GM19397 (cell line): ENCODE measurements around the gene DENND1C.
"Not testable (repeated sequence)": the region's sequence is repeated elsewhere in the genome, so short reads cannot be mapped to it uniquely, and the experiment has no call there.

Experiments
- ATAC-seq: cut with Tn5 transposase; IDR thresholded peaks from one replicate; pipeline ENCODE4 v1.9.1; 2021; ENCODE audit warnings: mild to moderate bottlenecking, moderate library complexity; ENCODE audit not compliant: unreplicated experiment

The DENND1C gene

GRCh38 chr19:6508028-6508771, 26.6 kb upstream of the DENND1C start:
- ATAC-seq = not testable (repeated sequence)

DNA sequence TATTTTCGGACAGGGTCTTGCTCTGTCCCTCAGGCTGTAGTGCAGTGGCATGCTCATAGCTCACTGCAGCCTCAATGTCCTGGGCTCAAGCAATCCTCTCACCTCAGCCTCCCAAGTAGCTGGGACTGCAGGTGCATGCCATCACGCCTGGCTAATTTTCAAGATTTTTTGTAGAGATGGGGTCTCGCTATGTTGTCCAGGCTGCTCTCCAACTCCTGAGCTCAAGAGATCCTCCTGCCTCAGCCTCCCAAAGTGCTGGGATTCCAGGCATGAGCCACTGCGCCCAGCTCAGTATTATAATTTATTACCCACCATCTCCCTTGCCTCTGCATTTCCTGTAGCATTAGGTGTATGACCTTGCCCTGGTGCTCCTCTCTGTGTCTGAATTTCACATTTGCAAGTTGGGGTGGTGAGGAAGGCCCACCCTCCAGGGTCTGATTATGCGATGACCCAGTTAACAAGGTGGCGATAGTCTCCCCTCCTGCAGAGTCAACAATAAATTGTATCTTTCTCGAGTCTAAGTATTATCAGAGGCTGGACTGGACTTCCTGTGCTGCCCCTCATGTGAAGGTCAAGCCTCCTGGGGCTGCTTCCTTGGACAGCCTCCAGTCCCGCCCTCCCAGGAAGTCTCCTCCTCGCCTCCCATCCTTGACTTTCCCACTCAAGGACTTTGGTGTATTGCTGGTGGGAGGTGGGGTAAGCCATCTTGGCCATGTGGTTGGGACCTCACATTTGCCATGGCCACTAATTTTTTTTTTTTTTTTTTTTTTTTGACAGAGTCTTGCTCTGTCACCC, 22.0 kb upstream of the DENND1C start:
- ATAC-seq = no peak

GRCh38 chr19:6501740-6502648, 20.4 kb upstream of the DENND1C start, which contains the start of gene TUBB4A:
Gene TUBB4A, minus strand, starts transcription at chr19:6502309. Its CDS starts 97 bp downstream, at chr19:6502212.
- ATAC-seq = no peak

DNA sequence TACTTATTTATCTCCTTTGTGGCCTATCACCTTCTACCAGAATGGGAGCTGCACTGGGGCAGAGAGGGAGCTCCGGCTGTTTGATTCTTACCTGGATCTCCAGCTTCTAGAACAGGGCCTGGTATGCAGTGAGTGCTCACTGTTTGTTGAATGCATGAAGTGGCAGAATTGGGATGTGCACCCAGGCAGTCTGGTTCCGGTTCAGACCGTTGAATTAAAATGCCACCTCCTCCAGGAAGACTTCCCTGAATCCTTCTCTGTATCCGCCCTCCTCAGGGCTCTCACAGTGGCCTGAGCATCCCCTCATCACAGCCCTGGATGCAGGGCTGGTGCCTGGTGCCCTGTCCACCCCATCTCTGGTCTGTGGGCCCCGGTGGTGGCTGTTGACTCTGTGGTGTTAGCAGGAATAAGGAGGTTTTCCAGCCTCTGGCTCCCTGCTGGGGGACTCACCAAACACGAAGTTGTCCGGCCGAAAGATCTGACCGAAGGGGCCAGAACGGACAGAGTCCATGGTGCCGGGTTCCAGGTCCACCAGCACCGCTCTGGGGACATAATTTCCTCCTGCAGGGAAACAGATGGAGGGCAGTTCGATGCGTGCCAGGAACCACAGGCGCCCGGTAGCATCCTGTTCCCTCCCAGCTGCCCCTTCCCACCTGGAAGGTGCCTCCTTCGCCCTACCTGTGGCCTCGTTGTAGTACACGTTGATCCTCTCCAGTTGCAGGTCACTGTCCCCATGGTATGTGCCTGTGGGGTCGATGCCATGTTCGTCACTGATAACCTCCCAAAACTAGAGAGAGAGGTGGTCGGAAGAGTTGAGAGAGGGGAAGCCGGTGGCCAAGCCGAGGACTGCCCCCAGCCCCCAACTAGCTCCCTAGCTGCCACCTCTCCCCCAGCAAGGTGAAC, 19.5 kb upstream of the DENND1C start:
- ATAC-seq = no peak

- no peak for ATAC-seq
Measured at GRCh38 chr19:6499052-6499790, 17.6 kb upstream of the DENND1C start.

- no peak for ATAC-seq
Measured at GRCh38 chr19:6498294-6499036, 16.9 kb upstream of the DENND1C start.

GRCh38 chr19:6495947-6496346, 14.4 kb upstream of the DENND1C start:
- ATAC-seq = no peak

DNA sequence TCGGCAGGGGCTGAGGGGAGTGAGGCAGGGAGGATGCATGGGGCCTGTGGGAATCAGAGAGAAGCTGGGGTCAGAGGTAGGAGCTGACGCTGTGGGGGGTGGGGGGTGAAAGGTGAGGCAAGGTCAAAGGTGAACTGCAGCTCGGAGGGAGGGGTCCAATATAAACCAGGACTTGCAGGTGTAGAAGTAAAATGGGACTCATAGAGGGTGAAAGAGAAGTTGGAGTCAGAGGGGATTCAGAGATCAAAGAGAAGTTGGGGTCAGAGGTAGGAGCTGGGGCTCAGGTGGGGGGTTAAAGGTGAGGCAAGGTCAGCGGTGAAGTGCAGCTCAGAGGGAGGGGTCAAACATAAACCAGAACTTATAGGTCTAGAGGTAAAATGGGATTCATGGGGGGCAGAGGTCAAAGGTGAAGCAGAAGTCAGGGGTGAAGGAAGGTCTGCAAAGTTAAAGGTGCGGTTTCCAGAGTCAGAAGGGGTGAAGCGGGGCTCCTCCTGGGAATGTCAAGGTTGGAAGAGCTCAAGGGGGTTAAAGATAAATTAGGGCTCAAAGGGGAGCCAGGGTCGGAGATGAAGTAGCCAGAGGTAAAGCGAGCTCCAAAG, 12.9 kb upstream of the DENND1C start:
- ATAC-seq = no peak

GRCh38 chr19:6491802-6492592, 10.4 kb upstream of the DENND1C start:
- ATAC-seq = no peak

GRCh38 chr19:6490134-6490533, 8.5 kb upstream of the DENND1C start:
- no peak for ATAC-seq

DNA sequence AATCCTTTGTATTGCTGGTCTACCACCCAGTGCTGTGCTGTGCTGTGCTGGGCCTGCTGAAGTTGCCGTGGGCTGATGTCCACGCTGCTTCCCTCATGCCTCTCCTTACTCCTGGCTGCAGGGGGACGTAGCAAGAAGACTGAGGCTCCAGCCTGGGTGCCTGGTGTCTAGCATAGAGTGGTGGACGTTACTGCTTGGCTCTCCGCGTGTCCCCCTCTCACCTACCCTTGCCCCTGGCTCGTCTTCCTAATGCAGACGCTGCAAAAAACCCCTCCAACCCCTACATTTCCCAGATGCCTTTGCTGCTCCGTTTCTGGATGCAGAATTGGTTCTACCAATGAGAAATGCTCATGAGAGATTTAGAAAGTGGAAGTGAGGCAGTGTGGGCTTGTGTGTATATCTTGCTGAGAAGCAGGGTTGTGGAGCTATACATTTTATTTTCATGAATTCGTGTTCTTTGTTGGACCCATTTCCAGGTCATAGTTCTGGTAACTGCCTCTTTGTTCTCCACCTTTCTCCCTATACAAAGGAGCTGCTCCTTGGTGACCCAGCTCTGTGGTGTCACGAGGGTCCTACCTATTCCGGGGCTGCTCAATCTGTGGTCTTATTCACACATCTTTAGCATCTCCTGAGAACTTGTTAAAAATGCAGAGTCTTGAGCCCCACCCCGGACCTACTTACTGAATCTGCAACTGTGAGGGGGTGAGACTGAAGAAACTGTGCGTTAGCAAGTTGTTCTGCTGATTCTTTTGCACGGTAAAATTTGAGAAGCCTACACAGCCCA, 7.9 kb upstream of the DENND1C start:
- no peak for ATAC-seq

- no peak for ATAC-seq
Measured at GRCh38 chr19:6484831-6485230, 3.2 kb upstream of the DENND1C start.

GRCh38 chr19:6484230-6484629, 2.6 kb upstream of the DENND1C start:
- no peak for ATAC-seq

DNA sequence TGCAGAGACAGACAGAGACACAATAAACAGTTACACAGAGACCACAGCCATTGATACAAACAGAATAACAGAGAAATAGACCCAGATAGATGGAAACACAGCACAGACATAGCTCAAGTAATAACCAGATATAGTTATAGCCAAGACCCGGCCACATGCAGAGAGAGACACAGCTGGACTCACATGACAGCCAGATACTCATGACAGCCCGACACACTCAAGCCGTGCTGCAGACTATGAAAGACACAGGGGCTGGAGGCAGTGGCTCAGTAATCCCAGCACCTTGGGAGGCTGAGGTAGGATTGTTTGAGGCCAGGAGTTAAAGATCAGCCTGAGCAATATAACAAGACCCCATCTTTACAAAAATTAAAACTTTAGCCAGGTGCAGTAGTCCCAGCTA, 1.6 kb upstream of the DENND1C start:
- no peak for ATAC-seq

DNA sequence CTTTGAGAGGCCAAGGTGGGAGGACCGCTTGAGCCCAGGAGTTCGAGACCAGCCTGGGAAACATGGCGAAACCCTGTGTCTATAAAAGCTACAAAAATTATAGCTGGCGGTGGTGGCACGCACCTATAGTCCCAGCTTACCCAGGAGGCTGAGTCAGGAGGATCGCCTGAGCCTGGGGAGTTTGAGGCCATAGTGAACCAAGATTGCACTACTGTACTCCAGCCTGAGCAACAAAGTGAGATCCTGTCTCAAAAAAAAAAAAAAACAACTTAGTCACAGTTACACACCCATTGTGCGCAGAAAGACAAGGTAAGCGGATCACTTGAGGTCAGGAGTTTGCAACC, 728 bp upstream of the DENND1C start:
- ATAC-seq = no peak

GRCh38 chr19:6480848-6481415, 655 bp downstream of the DENND1C start:
- ATAC-seq = no peak
